Keratinocyte (primary cell): ENCODE data around the gene IL32. TPM values are rescaled to one million over a fixed set of nuclear protein-coding genes. Genes with fewer than 3 reads are reported as not detected.

ENCODE experiments used
- DNase-seq: peaks from one replicate; pipeline ENCODE4 v3.0.0-alpha.2; 2011; ENCODE audit warnings: low read depth, missing footprints, low spot score
- FAIRE-seq: peaks from 2 replicates; lab custom pipeline; 2011; peaks lifted over from hg19 to GRCh38; lab: Jason Lieb, UNC
- H2AFZ ChIP-seq: 2 replicates; pipeline ENCODE4 v1.6.0; 2012; ENCODE audit warnings: low read length, control low read depth, inconsistent platforms; ENCODE audit not compliant: control insufficient read depth
- H3K27ac ChIP-seq: 2 replicates; pipeline ENCODE4 v1.5.1; 2011; ENCODE audit warnings: low read length; ENCODE audit not compliant: control insufficient read depth, insufficient read depth
- H3K27me3 ChIP-seq: 3 replicates; pipeline ENCODE4 v1.6.0; 2011; ENCODE audit warnings: low read length; ENCODE audit not compliant: control insufficient read depth, insufficient read depth; ENCODE audit errors: extremely low read depth
- H3K36me3 ChIP-seq, 2 experiments: 2 replicates in 1 of 2; 3 replicates in 1 of 2; pipeline ENCODE4 v1.5.1; 2011; ENCODE audit warnings: low read length in 2 of 2, mild to moderate bottlenecking in 1 of 2; ENCODE audit not compliant: control insufficient read depth in 2 of 2, insufficient read depth in 2 of 2; ENCODE audit errors: extremely low read depth in 1 of 2
- H3K4me1 ChIP-seq: 3 replicates; pipeline ENCODE4 v1.5.1; 2011; ENCODE audit warnings: low read length; ENCODE audit not compliant: control insufficient read depth, insufficient read depth; ENCODE audit errors: extremely low read depth
- H3K4me2 ChIP-seq: 3 replicates; pipeline ENCODE4 v1.6.0; 2011; ENCODE audit warnings: low read depth, low read length; ENCODE audit not compliant: control insufficient read depth, insufficient read depth; ENCODE audit errors: extremely low read depth
- H3K4me3 ChIP-seq, 3 experiments: fragments of 200-600 bp in 1 of 3; sonication (generic) in 1 of 3; 2 replicates in 2 of 3; 3 replicates in 1 of 3; pipeline ENCODE4 v1.5.1; 2011 to 2016; ENCODE audit warnings: low read length in 3 of 3, mild to moderate bottlenecking in 3 of 3, control low read depth in 2 of 3, inconsistent platforms in 1 of 3, low read depth in 1 of 3, mixed read lengths in 1 of 3, mixed run types in 1 of 3, moderate library complexity in 1 of 3; ENCODE audit not compliant: control insufficient read depth in 2 of 3, insufficient read depth in 2 of 3; ENCODE audit errors: extremely low read depth in 1 of 3
- H3K79me2 ChIP-seq: 2 replicates; pipeline ENCODE4 v1.6.0; 2012; ENCODE audit warnings: low read length; ENCODE audit not compliant: control insufficient read depth, insufficient read depth
- H3K9ac ChIP-seq: 3 replicates; pipeline ENCODE4 v1.6.0; 2011; ENCODE audit warnings: low read length; ENCODE audit not compliant: control insufficient read depth, insufficient read depth; ENCODE audit errors: extremely low read depth
- H3K9me1 ChIP-seq: 3 replicates; pipeline ENCODE4 v1.6.0; 2011; ENCODE audit warnings: low read length; ENCODE audit not compliant: control insufficient read depth, insufficient read depth; ENCODE audit errors: extremely low read depth
- H3K9me3 ChIP-seq: 2 replicates; pipeline ENCODE4 v1.5.1; 2012; ENCODE audit warnings: low read depth, low read length; ENCODE audit not compliant: control insufficient read depth
- H4K20me1 ChIP-seq: 3 replicates; pipeline ENCODE4 v1.6.0; 2011; ENCODE audit warnings: low read length; ENCODE audit not compliant: control insufficient read depth, insufficient read depth; ENCODE audit errors: extremely low read depth
- CTCF ChIP-seq, 3 experiments: IDR thresholded peaks in 1 of 3; conservative IDR thresholded peaks in 1 of 3; optimal IDR thresholded peaks in 1 of 3; 2 replicates in 2 of 3; 3 replicates in 1 of 3; pipeline versions ENCODE3 to v1.5.1; 2011; ENCODE audit warnings: low read length in 3 of 3, mild to moderate bottlenecking in 3 of 3, moderate library complexity in 2 of 3, control low read depth in 1 of 3, inconsistent platforms in 1 of 3; ENCODE audit not compliant: insufficient read depth in 2 of 3; ENCODE audit errors: extremely low read depth in 1 of 3
- EZH2 ChIP-seq: IDR thresholded peaks from one replicate; pipeline ENCODE4 v1.6.1; 2012; ENCODE audit warnings: inconsistent platforms, mild to moderate bottlenecking, low read length, moderate library complexity
- dilution Hi-C: fragments of 300-500 bp; cut with MboI; formaldehyde crosslinking; loops from one replicate; pipeline ENCODE4 v1.7.0; 2020; ENCODE audit warnings: low sequenced_read_pairs; ENCODE audit not compliant: extremely low pct_ligation_motif_present
- polyA plus RNA-seq, 5 experiments: library from polyadenylated mRNA; depleted of rRNA in 3 of 5; stranded (reverse) in 3 of 5; stranded (forward) in 1 of 5; unstranded in 1 of 5; fragments of >200 nt; gene quantifications; 1 replicate in 1 of 5; 2 replicates in 3 of 5; 3 replicates in 1 of 5; pipeline versions ENCODE4 v1.2.1 to v1.2.3, GENCODE V29; 2011 to 2012; ENCODE audit warnings: missing spikeins in 2 of 5, low read depth in 1 of 5, low replicate concordance in 1 of 5

Gene IL32
- polyA plus RNA-seq, 1 donor (not counting 4 experiments of a cell fraction or from before 2014, with no cell fraction given): 0.28 TPM

GRCh38 chr16:3056336-3057180 is 8.9 kb upstream of the IL32 start:
- Histone ChIP-seq H3K27ac (no peak overlapping the region), H3K9me1 (no peaks in the 10 kb centered on the region), H3K4me1 (peaks cover 8% of the 10 kb centered on the region), H3K4me3 (no peak overlapping the region), H3K36me3 (peaks cover 0 to 6% of the 10 kb centered on the region in 2 experiments), H3K79me2 (no peaks in the 10 kb centered on the region), H3K9me3 (no peaks in the 10 kb centered on the region), H3K27me3 (no peaks in the 10 kb centered on the region), H3K4me2 (no peak overlapping the region), H4K20me1 (no peaks in the 10 kb centered on the region), H2AFZ (no peak overlapping the region), H3K9ac (no peak overlapping the region)
- dilution Hi-C loops: no loop called here
- TF ChIP-seq EZH2: no peak
- TF ChIP-seq CTCF (optimal IDR thresholded peaks at IDR 0.05 in 1 of 3, IDR thresholded peaks at IDR 0.05 in 1 of 3, conservative IDR thresholded peaks at IDR 0.05 in 1 of 3; ENCODE audit: extremely low read depth in 1 of 3, insufficient read depth in 2 of 3, low read length in 3 of 3): no peak
- DNase-seq (no peak), FAIRE-seq (no peak)

- Histone ChIP-seq H3K9me1 (no peaks in the 10 kb centered on the region), H3K4me3 (peak overlapping the region in 2 of 3 experiments; percentile 81 to 97), H3K4me2 (peak overlapping the region; percentile 82), H3K79me2 (no peaks in the 10 kb centered on the region), H4K20me1 (no peaks in the 10 kb centered on the region), H3K9me3 (no peaks in the 10 kb centered on the region), H2AFZ (no peak overlapping the region), H3K27me3 (no peaks in the 10 kb centered on the region), H3K36me3 (peaks cover 0 to 6% of the 10 kb centered on the region in 2 experiments), H3K27ac (no peak overlapping the region), H3K4me1 (peaks cover 8% of the 10 kb centered on the region), H3K9ac (no peak overlapping the region)
- TF ChIP-seq CTCF (optimal IDR thresholded peaks at IDR 0.05 in 1 of 3, IDR thresholded peaks at IDR 0.05 in 1 of 3, conservative IDR thresholded peaks at IDR 0.05 in 1 of 3; ENCODE audit: extremely low read depth in 1 of 3, insufficient read depth in 2 of 3, low read length in 3 of 3): no peak
- no peak for TF ChIP-seq EZH2
- FAIRE-seq: no peak
- no peak for DNase-seq
- dilution Hi-C loops: no loop called here
Observed at GRCh38 chr16:3057181-3058138, 8.0 kb upstream of the IL32 start.
